Stimulated activated CD8-positive, alpha-beta memory T cell treated with anti-CD3 and anti-CD28 coated beads, Interleukin-2, amount 100 ng/mL, for 1 hour (primary cell): ENCODE results near the gene HTATSF1.

Experiments used
- DNase-seq, 2 donors: peaks; one replicate each; pipeline ENCODE4 v3.0.0-alpha.2; 2020; ENCODE audit warnings: low read depth in 2 of 2

The HTATSF1 gene

DNA sequence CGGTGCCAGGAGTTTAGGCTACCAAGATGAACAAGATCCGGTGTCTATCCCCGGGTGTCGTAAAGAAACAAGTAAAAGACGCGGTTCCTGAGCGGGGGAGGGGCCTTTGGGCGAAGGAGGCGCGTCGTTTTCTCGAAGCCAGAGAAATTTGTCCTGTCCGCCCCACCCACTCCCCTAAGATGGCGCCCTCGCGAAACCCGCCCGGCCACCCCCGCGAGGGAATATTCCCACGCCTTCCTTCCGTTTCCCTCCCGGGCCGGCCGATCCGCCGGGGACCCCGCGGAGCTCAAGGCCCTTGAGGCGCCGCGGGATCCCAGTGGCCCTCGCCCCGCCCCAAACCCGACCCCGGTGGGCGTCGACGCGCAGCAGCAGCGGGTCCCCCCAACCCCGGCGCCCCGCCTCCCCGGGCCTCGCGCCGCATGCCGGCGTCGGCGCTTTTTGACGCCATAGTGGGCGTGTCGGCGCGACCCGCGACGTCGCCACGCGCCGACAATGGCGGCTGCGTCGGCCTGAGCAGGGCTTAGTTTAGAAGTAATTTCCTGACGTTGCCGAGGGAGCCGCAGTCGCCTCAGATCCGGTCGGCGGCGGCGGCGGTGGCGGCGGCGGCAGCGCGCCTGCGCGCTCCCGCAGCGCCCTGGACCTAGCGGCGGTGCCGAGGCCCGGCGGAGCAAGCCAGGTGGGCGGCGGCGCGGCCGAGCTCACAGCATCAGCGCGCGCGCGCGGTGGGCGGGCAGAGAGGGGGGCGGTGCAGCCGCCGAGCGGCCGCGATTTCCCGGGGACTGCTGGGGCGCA, 432 bp upstream of the HTATSF1 start:
- DNase-seq: peak; percentile 55 to 69

GRCh38 chrX:136519069-136519468, 21.7 kb downstream of the HTATSF1 start:
- DNase-seq: no peak

DNA sequence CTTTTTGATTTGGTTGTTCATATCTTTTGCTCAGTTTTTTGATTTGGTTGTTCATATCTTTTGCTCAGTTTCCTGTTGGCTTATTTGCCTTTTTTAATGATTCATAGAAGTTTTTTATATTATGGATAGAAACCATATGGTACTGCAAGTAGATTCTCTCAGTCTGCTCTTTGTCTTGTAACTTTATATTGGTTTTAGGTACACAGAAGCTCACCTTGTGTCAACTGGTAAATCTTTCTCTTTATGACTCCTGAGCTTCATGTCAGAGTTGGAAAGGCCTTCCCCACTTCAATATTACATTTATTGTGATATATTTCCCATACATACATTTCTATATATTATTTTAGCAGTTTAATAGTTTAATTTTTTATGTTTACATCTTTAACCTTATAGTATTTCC, 26.4 kb downstream of the HTATSF1 start:
- no peak for DNase-seq

- DNase-seq: no peak
These were observed 28.6 kb downstream of the HTATSF1 start for GRCh38 chrX:136525738-136526606.

GRCh38 chrX:136528645-136529315, 31.4 kb downstream of the HTATSF1 start:
- DNase-seq: no peak

DNA sequence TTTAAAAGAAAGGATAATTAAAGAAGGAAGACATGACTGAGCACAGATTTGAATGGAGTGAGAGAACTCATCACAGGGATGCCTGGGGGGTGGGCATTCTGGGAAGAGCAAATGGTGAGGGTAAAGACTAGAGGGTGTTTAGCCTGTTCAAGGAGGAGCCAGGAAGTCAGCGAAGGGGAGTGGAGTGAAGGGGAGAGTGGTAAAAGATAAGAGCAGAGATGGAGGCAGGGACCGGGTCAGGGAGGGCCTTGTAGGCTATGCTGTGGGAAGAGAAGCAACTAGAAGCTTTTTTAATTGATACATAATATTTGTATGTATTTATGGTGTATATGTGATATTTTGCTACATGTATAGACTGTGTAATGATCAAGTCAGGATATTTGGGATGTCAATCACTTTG, 32.4 kb downstream of the HTATSF1 start:
- DNase-seq: no peak

- no peak for DNase-seq
These were observed 34.6 kb downstream of the HTATSF1 start, which contains the start of gene VGLL1 for GRCh38 chrX:136531951-136532350. Gene VGLL1 (plus strand): TSS chrX:136532215. CDS start chrX:136536021, 3,806 bp downstream.

GRCh38 chrX:136534131-136534530, 36.7 kb downstream of the HTATSF1 start:
- no peak for DNase-seq

DNA sequence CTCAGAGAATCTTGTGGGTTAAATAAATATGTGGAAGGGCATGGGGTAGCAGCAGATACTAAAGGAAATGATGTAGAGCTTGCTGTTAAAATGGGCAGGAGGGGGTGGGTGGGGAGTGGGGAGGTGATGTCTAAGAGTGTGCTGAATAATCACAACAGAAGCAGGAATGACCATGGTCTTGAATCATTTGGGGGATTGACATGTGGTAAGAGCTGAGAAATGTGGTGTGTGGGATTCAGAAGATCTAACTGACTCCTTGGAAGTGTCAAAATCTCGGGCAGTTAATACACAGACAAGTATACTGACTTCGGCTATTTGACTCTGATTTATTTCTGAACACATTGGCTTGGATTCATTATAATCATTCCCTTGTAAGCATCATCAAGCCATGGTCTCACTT, 41.4 kb downstream of the HTATSF1 start:
- DNase-seq: no peak

GRCh38 chrX:136540226-136540625, 42.8 kb downstream of the HTATSF1 start:
- DNase-seq: no peak

DNA sequence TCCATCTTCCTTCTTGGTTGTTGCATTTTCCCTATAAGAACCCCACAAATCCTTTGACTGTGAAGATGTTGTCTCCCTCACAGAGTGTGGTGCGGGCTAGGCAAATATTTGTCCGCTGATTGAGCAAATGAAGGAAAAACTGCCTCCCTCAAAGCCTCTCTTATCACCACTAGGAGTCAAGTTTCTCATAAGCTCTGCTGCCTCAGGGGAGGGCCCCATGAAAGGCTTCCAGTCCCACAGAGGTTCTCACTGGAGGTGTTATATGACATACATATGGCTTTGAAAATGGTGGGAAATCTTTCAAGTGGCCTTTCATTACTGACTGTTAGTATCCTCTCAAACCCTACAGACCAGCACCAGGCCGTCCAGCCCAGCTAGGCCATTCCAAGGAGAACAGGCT, 43.9 kb downstream of the HTATSF1 start:
- DNase-seq: no peak

DNA sequence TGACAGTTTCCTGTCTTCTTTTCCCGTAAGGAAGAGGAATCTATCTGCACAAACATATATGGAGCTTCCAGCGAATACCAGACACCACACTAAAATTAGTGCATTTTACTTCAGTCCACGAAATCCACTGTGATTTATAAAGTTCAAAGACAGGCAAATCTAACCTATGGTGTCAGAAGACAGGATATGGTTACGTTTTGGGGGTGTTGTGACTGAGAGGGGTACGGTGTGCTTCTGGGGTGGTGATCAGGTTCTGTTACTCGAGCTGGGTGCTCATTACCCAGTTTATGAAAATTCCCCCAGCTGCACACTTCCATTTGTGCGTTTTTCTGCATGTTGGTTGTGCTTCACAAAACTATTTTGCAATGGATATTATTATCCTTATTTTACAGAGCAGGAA, 44.9 kb downstream of the HTATSF1 start:
- no peak for DNase-seq

- DNase-seq: no peak
These were observed 49.0 kb downstream of the HTATSF1 start for GRCh38 chrX:136546371-136546781.

GRCh38 chrX:136549226-136549625, 51.8 kb downstream of the HTATSF1 start:
- no peak for DNase-seq

GRCh38 chrX:136551410-136551809, 54.0 kb downstream of the HTATSF1 start:
- no peak for DNase-seq

DNA sequence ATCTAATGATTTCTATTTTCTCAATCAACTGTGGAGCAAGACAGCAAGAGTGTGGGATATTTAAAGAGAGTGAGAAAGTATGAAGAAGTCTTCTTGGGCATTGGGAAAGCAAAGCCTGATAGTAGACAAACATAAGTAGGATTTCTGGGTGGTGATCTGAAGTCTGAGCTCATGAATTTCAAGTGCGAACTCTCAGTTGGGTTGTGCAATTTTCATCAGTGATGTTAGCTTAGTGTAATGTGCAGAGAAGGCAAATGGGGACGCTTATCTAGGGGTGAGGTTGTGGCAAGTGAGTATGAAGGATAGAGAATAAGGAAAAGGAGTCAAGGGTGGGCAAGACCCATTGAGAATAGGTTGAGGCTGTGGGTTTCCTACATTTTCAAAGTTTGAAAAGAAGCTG, 58.3 kb downstream of the HTATSF1 start:
- DNase-seq: no peak
